Measurements from ENCODE around the gene LRRC1. TPM values are rescaled to one million over a fixed set of nuclear protein-coding genes. Genes with fewer than 3 reads are reported as not detected.

LRRC1 gene
- total RNA-seq, 4 donors from 2014 or later, result 71.0 to 151 (median 91.6) TPM

DNA sequence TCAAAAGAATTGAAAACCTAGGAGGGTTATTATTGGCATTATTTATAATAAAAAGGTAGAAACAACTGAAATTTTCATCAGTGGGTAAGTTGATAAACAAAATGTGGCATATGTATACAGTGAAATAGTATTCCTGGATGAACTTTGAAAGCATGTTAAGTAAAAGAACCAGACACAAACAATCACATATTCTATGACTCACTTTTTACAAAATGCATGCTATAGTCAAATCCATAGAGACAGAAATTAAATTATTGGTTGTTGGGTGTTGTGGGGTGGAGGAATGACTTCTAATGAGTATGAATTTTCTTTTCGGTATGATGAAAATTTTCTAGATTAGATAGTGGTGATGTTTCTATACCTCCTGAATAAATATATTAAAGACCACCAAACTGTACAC lies 94.6 kb downstream of the LRRC1 start:
- 91 to 98% methylated on average over 1 of the region's 1 CpG for WGBS, 2 donors (ENCODE audit: low coverage in 1 of 2)

DNA sequence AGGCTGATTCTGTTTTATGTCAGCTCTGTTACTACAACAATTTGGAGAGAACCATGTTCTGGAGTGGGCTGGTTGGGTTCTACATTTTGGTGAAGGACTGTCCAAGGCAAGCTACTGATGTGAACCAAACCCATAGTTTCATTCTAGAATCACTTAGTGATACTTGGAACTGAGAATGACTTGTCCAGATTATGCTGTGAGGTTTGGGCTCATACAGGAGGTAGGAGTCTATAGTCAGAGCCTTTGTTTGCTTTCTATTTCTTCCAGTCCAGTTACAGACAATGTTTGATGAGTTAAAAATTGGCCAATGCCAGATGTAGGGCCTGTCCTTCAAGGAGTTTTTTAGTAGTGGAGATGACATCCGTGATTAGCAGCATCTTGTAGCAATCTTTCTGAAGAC lies 97.9 kb downstream of the LRRC1 start:
- 80 to 92% methylated on average over 1 of the region's 1 CpG for WGBS, 2 donors (ENCODE audit: low coverage in 1 of 2)
- TF ChIP-seq EP300 (IDR thresholded peaks at IDR 0.05; ENCODE audit: low read depth) (no peak), POLR2AphosphoS5 (IDR thresholded peaks at IDR 0.05) (no peak), POLR2A (IDR thresholded peaks at IDR 0.05) (no peak)
- TF ChIP-seq, protein P1, sequence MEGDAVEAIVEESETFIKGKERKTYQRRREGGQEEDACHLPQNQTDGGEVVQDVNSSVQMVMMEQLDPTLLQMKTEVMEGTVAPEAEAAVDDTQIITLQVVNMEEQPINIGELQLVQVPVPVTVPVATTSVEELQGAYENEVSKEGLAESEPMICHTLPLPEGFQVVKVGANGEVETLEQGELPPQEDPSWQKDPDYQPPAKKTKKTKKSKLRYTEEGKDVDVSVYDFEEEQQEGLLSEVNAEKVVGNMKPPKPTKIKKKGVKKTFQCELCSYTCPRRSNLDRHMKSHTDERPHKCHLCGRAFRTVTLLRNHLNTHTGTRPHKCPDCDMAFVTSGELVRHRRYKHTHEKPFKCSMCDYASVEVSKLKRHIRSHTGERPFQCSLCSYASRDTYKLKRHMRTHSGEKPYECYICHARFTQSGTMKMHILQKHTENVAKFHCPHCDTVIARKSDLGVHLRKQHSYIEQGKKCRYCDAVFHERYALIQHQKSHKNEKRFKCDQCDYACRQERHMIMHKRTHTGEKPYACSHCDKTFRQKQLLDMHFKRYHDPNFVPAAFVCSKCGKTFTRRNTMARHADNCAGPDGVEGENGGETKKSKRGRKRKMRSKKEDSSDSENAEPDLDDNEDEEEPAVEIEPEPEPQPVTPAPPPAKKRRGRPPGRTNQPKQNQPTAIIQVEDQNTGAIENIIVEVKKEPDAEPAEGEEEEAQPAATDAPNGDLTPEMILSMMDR (IDR thresholded peaks at IDR 0.05), result no peak
- Histone ChIP-seq H3K4me1 (no peaks in the 10 kb centered on the region), H3K27ac (no peak overlapping the region), H3K27me3 (no peaks in the 10 kb centered on the region), H3K4me3 (no peak overlapping the region), H3K36me3 (peaks cover 0 to 5% (median under 1%) of the 10 kb centered on the region in 4 donors), H3K9me3 (no peaks in the 10 kb centered on the region)
- in situ Hi-C loops (cut with MboI; ENCODE audit: low pct_ligation_motif_present in 1 of 4, low pct_unique_long_range_greater_than_20kb in 1 of 4, low sequenced_read_pairs in 3 of 4), result no loop called here
- intact Hi-C loops (cut with DNase I; ENCODE audit: low total_unique reads), result no loop called here
- DNase-seq, result no peak

More for the DNA sequence above, 94.6 kb downstream of the LRRC1 start:
- Histone ChIP-seq H3K9me3 (no peaks in the 10 kb centered on the region), H3K4me3 (no peak overlapping the region), H3K36me3 (no peaks in the 10 kb centered on the region), H3K4me1 (no peaks in the 10 kb centered on the region), H3K27me3 (no peaks in the 10 kb centered on the region), H3K27ac (no peak overlapping the region)
- TF ChIP-seq POLR2AphosphoS5 (IDR thresholded peaks at IDR 0.05), result no peak
- TF ChIP-seq, protein P1 (IDR thresholded peaks at IDR 0.05), result no peak
- TF ChIP-seq EP300 (IDR thresholded peaks at IDR 0.05; ENCODE audit: low read depth), result no peak
- no peak for TF ChIP-seq POLR2A (IDR thresholded peaks at IDR 0.05)
- intact Hi-C loops (cut with DNase I; ENCODE audit: low total_unique reads) (no loop called here), in situ Hi-C loops (cut with MboI; ENCODE audit: low pct_ligation_motif_present in 1 of 4, low pct_unique_long_range_greater_than_20kb in 1 of 4, low sequenced_read_pairs in 3 of 4) (no loop called here)
- no peak for DNase-seq

DNA sequence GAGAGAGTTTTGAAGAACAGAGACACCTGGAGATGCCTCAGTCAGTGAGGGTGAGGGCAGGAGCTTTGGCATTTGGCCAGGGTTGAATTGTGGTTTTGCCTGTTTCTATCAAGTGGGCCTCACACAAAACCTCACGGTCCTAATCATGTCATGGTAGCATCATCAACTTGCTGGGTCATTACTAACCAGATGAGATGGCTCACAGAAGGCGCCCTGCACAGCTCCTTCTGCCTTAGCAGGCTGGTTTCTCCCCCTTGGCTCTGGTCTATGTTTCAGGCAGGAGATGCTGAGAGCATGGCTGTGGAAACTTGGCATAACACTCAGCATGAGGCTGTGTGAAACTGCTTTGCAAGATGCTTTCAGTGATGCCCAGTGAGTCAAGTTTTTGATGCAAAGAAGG lies 99.3 kb downstream of the LRRC1 start:
- Histone ChIP-seq H3K4me3 (no peak overlapping the region), H3K27ac (peak overlapping the region in 1 of 4 donors; percentile 9), H3K27me3 (no peaks in the 10 kb centered on the region), H3K9me3 (no peaks in the 10 kb centered on the region), H3K4me1 (no peaks in the 10 kb centered on the region), H3K36me3 (peaks cover 0 to 6% (median 3%) of the 10 kb centered on the region in 4 donors)
- DNase-seq, result peak; percentile 18
- TF ChIP-seq POLR2AphosphoS5 (IDR thresholded peaks at IDR 0.05) (no peak), POLR2A (IDR thresholded peaks at IDR 0.05) (no peak), EP300 (IDR thresholded peaks at IDR 0.05; ENCODE audit: low read depth) (no peak)
- TF ChIP-seq, protein P1 (IDR thresholded peaks at IDR 0.05), result no peak
- 31% methylated on average over 2 of the region's 2 CpGs; no CpG with 5 or more reads in 1 of the 2 donors for WGBS, 2 donors (ENCODE audit: low coverage in 1 of 2)
- in situ Hi-C loops (cut with MboI; ENCODE audit: low pct_ligation_motif_present in 1 of 4, low pct_unique_long_range_greater_than_20kb in 1 of 4, low sequenced_read_pairs in 3 of 4) (no loop called here), intact Hi-C loops (cut with DNase I; ENCODE audit: low total_unique reads) (loop anchor here (1.0 kb wide), 1 partner anchor 99 kb away; the partner anchor contains the start of gene LRRC1)

DNA sequence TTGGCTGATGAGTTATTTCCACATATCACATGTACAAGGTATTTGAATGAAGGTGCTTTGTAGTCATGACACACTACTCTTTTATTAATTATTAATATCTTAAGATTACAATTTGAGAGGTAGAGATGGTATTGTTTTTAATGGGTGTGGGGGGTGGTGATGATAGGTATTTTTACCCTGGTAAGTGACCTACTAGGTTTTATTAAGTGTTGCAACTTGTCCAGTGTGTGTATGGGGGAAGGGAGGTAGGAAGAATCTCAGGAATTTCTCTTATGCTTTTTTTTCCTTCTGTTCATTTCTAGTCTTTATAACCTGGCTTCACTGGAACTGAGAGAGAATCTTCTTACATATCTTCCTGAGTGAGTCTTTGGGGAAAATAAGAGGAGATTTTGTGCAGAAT lies 101.4 kb downstream of the LRRC1 start:
- no peak for TF ChIP-seq POLR2A (IDR thresholded peaks at IDR 0.05)
- TF ChIP-seq EP300 (IDR thresholded peaks at IDR 0.05; ENCODE audit: low read depth), result no peak
- TF ChIP-seq, protein P1 (IDR thresholded peaks at IDR 0.05), result no peak
- TF ChIP-seq POLR2AphosphoS5 (IDR thresholded peaks at IDR 0.05), result no peak
- intact Hi-C loops (cut with DNase I; ENCODE audit: low total_unique reads) (no loop called here), in situ Hi-C loops (cut with MboI; ENCODE audit: low pct_ligation_motif_present in 1 of 4, low pct_unique_long_range_greater_than_20kb in 1 of 4, low sequenced_read_pairs in 3 of 4) (no loop called here)
- Histone ChIP-seq H3K36me3 (peaks cover 0 to 10% (median 5%) of the 10 kb centered on the region in 4 donors), H3K4me1 (no peaks in the 10 kb centered on the region), H3K9me3 (no peaks in the 10 kb centered on the region), H3K27me3 (no peaks in the 10 kb centered on the region), H3K27ac (no peak overlapping the region), H3K4me3 (no peak overlapping the region)
- no peak for DNase-seq
